Measurements from ENCODE around the gene MYEOV. TPM values are rescaled to one million over a fixed set of nuclear protein-coding genes. Genes with fewer than 3 reads are reported as not detected.

MYEOV gene
- total and polyA plus RNA-seq, 5 donors from 2014 or later: 1.0 TPM; not detected in 4

DNA sequence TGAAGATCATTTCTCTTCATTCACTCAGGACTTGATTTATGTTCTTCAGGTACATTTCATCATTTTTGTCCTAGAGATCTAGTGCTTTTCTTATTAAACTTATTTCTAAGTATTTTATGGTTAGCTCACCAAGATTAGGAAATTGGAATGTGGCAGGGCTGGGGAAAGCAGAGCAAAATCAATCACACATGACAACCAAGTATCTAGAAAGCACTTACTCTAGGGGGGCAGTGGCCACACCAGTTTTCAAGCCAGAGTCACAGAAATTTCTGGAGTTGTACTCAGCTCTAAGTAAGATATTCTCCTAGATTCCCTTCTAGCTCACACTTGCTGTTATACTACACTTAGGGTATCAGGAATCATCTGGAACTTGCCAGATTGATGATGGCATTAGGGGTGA is 33.3 kb upstream of the MYEOV start:
- Mint-ChIP-seq H3K27ac (no peak overlapping the region), H3K4me1 (peaks cover 0 to 4% (median 0%) of the 10 kb centered on the region in 4 donors), H3K4me3 (no peak overlapping the region), H3K9me3 (peaks cover 0 to 5% (median 2%) of the 10 kb centered on the region in 7 donors), H3K36me3 (no peaks in the 10 kb centered on the region), H3K27me3 (no peaks in the 10 kb centered on the region)
- Histone ChIP-seq H3K9me3 (ENCODE audit: control insufficient read depth in 2 of 2, low read length in 2 of 2) (no peaks in the 10 kb centered on the region), H3K4me1 (ENCODE audit: control insufficient read depth, insufficient read depth, low read length, poor library complexity, severe bottlenecking) (no peaks in the 10 kb centered on the region), H3K4me3 (ENCODE audit: low read depth, low read length) (no peak overlapping the region), H3K27ac (ENCODE audit: insufficient read depth, low read length, poor library complexity, severe bottlenecking) (no peak overlapping the region), H3K27me3 (ENCODE audit: control insufficient read depth, insufficient read depth, low read length) (no peaks in the 10 kb centered on the region), H3K36me3 (ENCODE audit: control insufficient read depth, insufficient read depth, low read length) (no peaks in the 10 kb centered on the region)
- ATAC-seq (ENCODE audit: low read depth in 2 of 2) (no peak), DNase-seq (no peak)

GRCh38 chr11:69261116-69261515 is 32.8 kb upstream of the MYEOV start:
- no peaks in the 10 kb centered on the region for H3K27me3 ChIP-seq (ENCODE audit: control insufficient read depth, insufficient read depth, low read length)
- Mint-ChIP-seq H3K27me3 (no peaks in the 10 kb centered on the region), H3K4me3 (no peak overlapping the region), H3K36me3 (no peaks in the 10 kb centered on the region), H3K27ac (no peak overlapping the region), H3K9me3 (peaks cover 0 to 2% (median 0%) of the 10 kb centered on the region in 7 donors), H3K4me1 (peaks cover 0 to 4% (median 0%) of the 10 kb centered on the region in 4 donors)
- ATAC-seq (ENCODE audit: low read depth in 2 of 2): no peak
- H3K27ac ChIP-seq (ENCODE audit: insufficient read depth, low read length, poor library complexity, severe bottlenecking): no peak overlapping the region
- no peaks in the 10 kb centered on the region for H3K9me3 ChIP-seq (ENCODE audit: control insufficient read depth in 2 of 2, low read length in 2 of 2)
- H3K4me3 ChIP-seq (ENCODE audit: low read depth, low read length): no peak overlapping the region
- DNase-seq: no peak
- no peaks in the 10 kb centered on the region for H3K4me1 ChIP-seq (ENCODE audit: control insufficient read depth, insufficient read depth, low read length, poor library complexity, severe bottlenecking)
- no peaks in the 10 kb centered on the region for H3K36me3 ChIP-seq (ENCODE audit: control insufficient read depth, insufficient read depth, low read length)

- Mint-ChIP-seq H3K9me3 (peaks cover 0 to 2% (median 0%) of the 10 kb centered on the region in 7 donors), H3K4me1 (peaks cover 0 to 4% (median 0%) of the 10 kb centered on the region in 4 donors), H3K27ac (no peak overlapping the region), H3K27me3 (no peaks in the 10 kb centered on the region), H3K4me3 (no peak overlapping the region), H3K36me3 (no peaks in the 10 kb centered on the region)
- Histone ChIP-seq H3K27ac (ENCODE audit: insufficient read depth, low read length, poor library complexity, severe bottlenecking) (no peak overlapping the region), H3K36me3 (ENCODE audit: control insufficient read depth, insufficient read depth, low read length) (no peaks in the 10 kb centered on the region), H3K4me1 (ENCODE audit: control insufficient read depth, insufficient read depth, low read length, poor library complexity, severe bottlenecking) (no peaks in the 10 kb centered on the region), H3K9me3 (ENCODE audit: control insufficient read depth in 2 of 2, low read length in 2 of 2) (no peaks in the 10 kb centered on the region), H3K27me3 (ENCODE audit: control insufficient read depth, insufficient read depth, low read length) (no peaks in the 10 kb centered on the region), H3K4me3 (ENCODE audit: low read depth, low read length) (no peak overlapping the region)
- DNase-seq (no peak), ATAC-seq (ENCODE audit: low read depth in 2 of 2) (no peak)
Observed at GRCh38 chr11:69262918-69263735, 30.8 kb upstream of the MYEOV start.

- no peaks in the 10 kb centered on the region for H3K9me3 ChIP-seq (ENCODE audit: control insufficient read depth in 2 of 2, low read length in 2 of 2)
- H3K4me1 ChIP-seq (ENCODE audit: control insufficient read depth, insufficient read depth, low read length, poor library complexity, severe bottlenecking): no peaks in the 10 kb centered on the region
- Mint-ChIP-seq H3K4me3 (no peak overlapping the region), H3K36me3 (no peaks in the 10 kb centered on the region), H3K27ac (no peak overlapping the region), H3K9me3 (peaks cover 0 to 2% (median 0%) of the 10 kb centered on the region in 7 donors), H3K4me1 (peaks cover 0 to 4% (median 0%) of the 10 kb centered on the region in 4 donors), H3K27me3 (no peaks in the 10 kb centered on the region)
- ATAC-seq (ENCODE audit: low read depth in 2 of 2) (no peak), DNase-seq (no peak)
- H3K36me3 ChIP-seq (ENCODE audit: control insufficient read depth, insufficient read depth, low read length): no peaks in the 10 kb centered on the region
- no peaks in the 10 kb centered on the region for H3K27me3 ChIP-seq (ENCODE audit: control insufficient read depth, insufficient read depth, low read length)
- no peak overlapping the region for H3K27ac ChIP-seq (ENCODE audit: insufficient read depth, low read length, poor library complexity, severe bottlenecking)
- H3K4me3 ChIP-seq (ENCODE audit: low read depth, low read length): no peak overlapping the region
Observed at GRCh38 chr11:69263736-69264052, 30.3 kb upstream of the MYEOV start.

DNA sequence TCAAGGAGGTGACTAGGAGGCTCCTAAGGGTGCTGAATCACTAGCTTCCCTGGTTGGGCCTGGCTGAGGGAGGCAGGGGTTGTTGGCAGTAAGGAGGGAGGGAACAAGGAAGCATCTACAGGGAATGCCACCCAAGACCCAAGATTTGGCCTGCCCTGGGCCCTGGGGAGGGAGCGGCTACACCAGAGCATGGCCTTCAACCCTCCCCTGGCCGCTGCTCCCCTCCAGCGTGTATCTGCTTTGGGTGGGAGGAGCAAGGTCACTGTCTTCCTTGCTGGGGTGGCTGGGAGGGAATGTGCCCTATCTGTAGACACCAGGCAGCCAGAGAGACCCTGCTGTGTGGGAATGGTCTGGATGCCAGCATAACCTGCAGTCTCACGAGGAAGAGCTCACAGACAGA is 29.5 kb upstream of the MYEOV start:
- Mint-ChIP-seq H3K9me3 (peaks cover 0 to 2% (median 0%) of the 10 kb centered on the region in 7 donors), H3K27me3 (no peaks in the 10 kb centered on the region), H3K27ac (no peak overlapping the region), H3K36me3 (no peaks in the 10 kb centered on the region), H3K4me3 (no peak overlapping the region), H3K4me1 (peaks cover 0 to 4% (median 0%) of the 10 kb centered on the region in 4 donors)
- DNase-seq (no peak), ATAC-seq (ENCODE audit: low read depth in 2 of 2) (no peak)
- Histone ChIP-seq H3K4me3 (ENCODE audit: low read depth, low read length) (no peak overlapping the region), H3K27me3 (ENCODE audit: control insufficient read depth, insufficient read depth, low read length) (no peaks in the 10 kb centered on the region), H3K36me3 (ENCODE audit: control insufficient read depth, insufficient read depth, low read length) (no peaks in the 10 kb centered on the region), H3K27ac (ENCODE audit: insufficient read depth, low read length, poor library complexity, severe bottlenecking) (no peak overlapping the region), H3K9me3 (ENCODE audit: control insufficient read depth in 2 of 2, low read length in 2 of 2) (no peaks in the 10 kb centered on the region), H3K4me1 (ENCODE audit: control insufficient read depth, insufficient read depth, low read length, poor library complexity, severe bottlenecking) (no peaks in the 10 kb centered on the region)

- Mint-ChIP-seq H3K36me3 (no peaks in the 10 kb centered on the region), H3K4me3 (no peak overlapping the region), H3K4me1 (peaks cover 0 to 4% (median 0%) of the 10 kb centered on the region in 4 donors), H3K9me3 (peaks cover 0 to 2% (median 0%) of the 10 kb centered on the region in 7 donors), H3K27me3 (no peaks in the 10 kb centered on the region), H3K27ac (no peak overlapping the region)
- Histone ChIP-seq H3K4me1 (ENCODE audit: control insufficient read depth, insufficient read depth, low read length, poor library complexity, severe bottlenecking) (no peaks in the 10 kb centered on the region), H3K27ac (ENCODE audit: insufficient read depth, low read length, poor library complexity, severe bottlenecking) (no peak overlapping the region), H3K9me3 (ENCODE audit: control insufficient read depth in 2 of 2, low read length in 2 of 2) (no peaks in the 10 kb centered on the region), H3K36me3 (ENCODE audit: control insufficient read depth, insufficient read depth, low read length) (no peaks in the 10 kb centered on the region), H3K4me3 (ENCODE audit: low read depth, low read length) (no peak overlapping the region), H3K27me3 (ENCODE audit: control insufficient read depth, insufficient read depth, low read length) (no peaks in the 10 kb centered on the region)
- no peak for DNase-seq
- no peak for ATAC-seq (ENCODE audit: low read depth in 2 of 2)
Observed at GRCh38 chr11:69265210-69265609, 28.7 kb upstream of the MYEOV start.

DNA sequence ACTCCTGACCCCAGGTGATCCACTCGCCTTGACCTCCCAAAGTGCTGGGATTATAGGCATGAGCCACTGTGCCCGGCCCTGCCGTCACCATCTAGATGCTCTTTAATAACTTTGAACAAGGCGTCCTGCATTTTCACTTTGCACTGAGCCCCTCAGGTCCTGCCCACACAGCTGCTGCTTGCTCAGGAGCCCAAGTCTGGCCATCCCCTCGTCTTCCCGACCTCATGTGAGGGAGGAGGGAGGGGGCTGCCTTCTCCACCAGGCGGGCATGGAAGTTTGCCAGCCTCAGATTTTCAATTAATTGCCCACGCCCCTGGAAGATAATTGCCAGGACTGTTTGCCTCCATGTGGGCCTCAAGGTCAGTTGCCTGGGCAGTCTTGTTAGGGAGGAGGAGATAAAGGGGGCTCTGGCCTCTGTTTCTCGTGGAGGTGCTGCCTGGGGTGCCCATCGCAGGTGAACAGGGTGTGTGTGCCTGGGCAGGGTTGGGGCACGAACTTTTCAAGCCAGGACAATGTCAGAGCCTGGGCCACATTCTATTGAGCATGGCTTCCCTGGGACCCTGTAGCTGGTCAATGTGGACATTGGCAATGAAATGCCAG is 27.9 kb upstream of the MYEOV start:
- no peak overlapping the region for H3K27ac Mint-ChIP-seq
- H3K4me1 Mint-ChIP-seq: no peaks in the 10 kb centered on the region
- no peaks in the 10 kb centered on the region for H3K36me3 Mint-ChIP-seq
- H3K9me3 ChIP-seq (ENCODE audit: control insufficient read depth in 2 of 2, low read length in 2 of 2): no peaks in the 10 kb centered on the region
- no peaks in the 10 kb centered on the region for H3K4me1 ChIP-seq (ENCODE audit: control insufficient read depth, insufficient read depth, low read length, poor library complexity, severe bottlenecking)
- H3K27me3 ChIP-seq (ENCODE audit: control insufficient read depth, insufficient read depth, low read length): no peaks in the 10 kb centered on the region
- no peaks in the 10 kb centered on the region for H3K36me3 ChIP-seq (ENCODE audit: control insufficient read depth, insufficient read depth, low read length)
- no peaks in the 10 kb centered on the region for H3K27me3 Mint-ChIP-seq
- H3K4me3 ChIP-seq (ENCODE audit: low read depth, low read length): no peak overlapping the region
- DNase-seq (no peak), ATAC-seq (ENCODE audit: low read depth in 2 of 2) (no peak)
- peaks cover 0 to 2% (median 0%) of the 10 kb centered on the region in 7 donors for H3K9me3 Mint-ChIP-seq
- H3K27ac ChIP-seq (ENCODE audit: insufficient read depth, low read length, poor library complexity, severe bottlenecking): no peak overlapping the region
- H3K4me3 Mint-ChIP-seq: no peak overlapping the region

DNA sequence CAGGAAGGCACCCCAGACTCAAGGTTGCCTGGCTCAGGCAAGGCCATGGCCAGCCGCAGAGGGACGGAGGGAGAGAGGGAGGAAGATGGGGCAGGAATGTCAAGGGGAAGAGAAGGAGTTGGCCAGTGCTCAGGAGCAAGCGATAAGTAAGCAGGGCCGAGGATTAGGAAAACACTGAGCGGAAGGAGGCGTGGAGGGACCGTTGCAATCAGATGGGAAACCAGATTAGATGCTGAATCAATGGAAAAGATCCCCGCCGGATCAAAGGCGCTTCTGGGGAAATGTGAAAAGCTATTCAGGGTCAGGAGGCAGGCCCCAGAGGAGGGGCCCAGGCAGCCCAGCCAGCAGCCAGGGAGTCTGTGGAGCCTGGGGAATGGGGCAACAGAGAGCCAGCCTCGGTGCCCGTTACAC is 26.6 kb upstream of the MYEOV start:
- H3K27ac ChIP-seq (ENCODE audit: insufficient read depth, low read length, poor library complexity, severe bottlenecking): no peak overlapping the region

More for the DNA sequence above, 26.6 kb upstream of the MYEOV start:
- Mint-ChIP-seq H3K9me3 (peaks cover 0 to 2% (median 0%) of the 10 kb centered on the region in 7 donors), H3K4me3 (no peak overlapping the region), H3K27ac (no peak overlapping the region), H3K27me3 (no peaks in the 10 kb centered on the region), H3K4me1 (no peaks in the 10 kb centered on the region), H3K36me3 (no peaks in the 10 kb centered on the region)
- DNase-seq (no peak), ATAC-seq (ENCODE audit: low read depth in 2 of 2) (no peak)
- Histone ChIP-seq H3K4me3 (ENCODE audit: low read depth, low read length) (no peak overlapping the region), H3K4me1 (ENCODE audit: control insufficient read depth, insufficient read depth, low read length, poor library complexity, severe bottlenecking) (no peaks in the 10 kb centered on the region), H3K9me3 (ENCODE audit: control insufficient read depth in 2 of 2, low read length in 2 of 2) (no peaks in the 10 kb centered on the region), H3K27me3 (ENCODE audit: control insufficient read depth, insufficient read depth, low read length) (no peaks in the 10 kb centered on the region), H3K36me3 (ENCODE audit: control insufficient read depth, insufficient read depth, low read length) (no peaks in the 10 kb centered on the region)

All from CD4-positive, CD25-positive, alpha-beta regulatory T cell (primary cell).